H1 (cell line): ENCODE measurements around the gene MSN. TPM values are rescaled to one million over a fixed set of nuclear protein-coding genes. Genes with fewer than 3 reads are reported as not detected.

Experiments
- GTF2F1 ChIP-seq: IDR thresholded peaks from 2 replicates; pipeline ENCODE4 v1.6.1; 2012; ENCODE audit warnings: low read depth, low read length, improper control_type of control experiment, borderline replicate concordance
- polyA plus RNA-seq, 7 experiments: library from polyadenylated mRNA; depleted of rRNA in 3 of 7; stranded (reverse) in 5 of 7; unstranded in 2 of 7; fragments of >200 nt in 5 of 7; fragments of 200-250 nt in 2 of 7; gene quantifications; 1 replicate in 5 of 7; 2 replicates in 1 of 7; 4 replicates in 1 of 7; pipeline versions ENCODE4 v1.2.1 to v1.2.3, GENCODE V29; 2011 to 2013; ENCODE audit warnings: missing spikeins in 2 of 7, mixed read lengths in 2 of 7
- total RNA-seq: library from RNA; stranded (reverse); fragmentation: NEBNext Ultra II Directional; extraction: Animal tissue kit (Norgen Biotek cat#: 25700); gene quantifications from 2 replicates; pipeline ENCODE4 v1.2.1, GENCODE V29; 2021
- TF ChIP-seq, protein P1 (sequence below): IDR thresholded peaks from 2 replicates; pipeline ENCODE4 v1.6.1; 2011; ENCODE audit warnings: low read depth, mild to moderate bottlenecking, low read length; ENCODE audit not compliant: insufficient read depth

Gene MSN
- total and polyA plus RNA-seq, 2 of the 8 experiments (the other 6 are each of a cell fraction or from before 2014, with no cell fraction given), result 112 to 133 TPM

DNA sequence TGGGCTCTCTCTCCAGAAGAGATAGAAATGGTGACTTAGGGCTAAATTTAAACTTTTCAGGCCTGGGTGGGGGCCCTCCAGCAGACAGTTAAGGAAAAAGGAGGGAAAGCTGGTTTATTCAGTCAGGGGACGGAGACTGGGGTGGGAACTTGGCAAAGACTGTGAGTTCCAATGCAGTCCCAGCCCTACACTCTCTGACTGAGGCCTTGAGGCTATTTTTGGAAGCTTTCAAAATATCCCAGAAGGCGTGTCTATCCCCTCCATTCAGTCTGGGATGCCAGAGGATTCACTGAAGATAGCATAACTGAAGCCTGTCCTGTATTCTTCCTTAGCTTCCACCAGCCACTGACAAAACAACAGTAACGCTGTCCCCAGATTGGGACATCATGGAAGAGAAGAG is 32.1 kb upstream of the MSN start (continued):
- TF ChIP-seq, protein P1, sequence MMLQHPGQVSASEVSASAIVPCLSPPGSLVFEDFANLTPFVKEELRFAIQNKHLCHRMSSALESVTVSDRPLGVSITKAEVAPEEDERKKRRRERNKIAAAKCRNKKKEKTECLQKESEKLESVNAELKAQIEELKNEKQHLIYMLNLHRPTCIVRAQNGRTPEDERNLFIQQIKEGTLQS, result no peak
- no peak for TF ChIP-seq GTF2F1
